ENCODE results near the gene PWWP3B. TPM values are rescaled to one million over a fixed set of nuclear protein-coding genes. Genes with fewer than 3 reads are reported as not detected.

Gene PWWP3B
- total and polyA plus RNA-seq, 9 of the 15 experiments (the other 6 are each of a cell fraction or from before 2014, with no cell fraction given): not detected

DNA sequence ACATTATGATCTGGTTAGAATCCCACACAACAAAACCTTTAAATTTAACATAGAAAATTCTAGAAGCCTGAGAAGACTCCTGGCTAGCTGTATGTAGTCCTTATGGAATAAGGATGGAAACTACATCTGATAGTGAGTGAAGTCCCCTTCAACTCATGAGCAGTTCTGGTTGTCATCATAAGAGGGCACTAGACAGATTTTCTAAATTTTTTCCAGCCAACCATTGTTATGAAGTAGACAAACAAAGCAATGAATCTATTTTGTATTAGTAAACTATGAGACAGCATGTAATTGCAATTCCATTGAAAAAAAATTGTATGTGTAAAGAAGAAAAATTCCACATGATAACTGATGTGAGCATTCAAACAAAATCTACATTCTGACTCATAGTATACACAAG lies 35.2 kb downstream of the PWWP3B start:
- intact Hi-C loops (cut with micrococcal nuclease): no loop called here
- no peaks in the 10 kb centered on the region for H3K79me2 ChIP-seq (ENCODE audit: control insufficient read depth, insufficient read depth, low read length)
- no peak overlapping the region for H3K27ac ChIP-seq (ENCODE audit: extremely low read depth, low read depth, low read length)
- DNase-seq (ENCODE audit: extremely low read depth in 1 of 4, low spot score in 3 of 4) (no peak), FAIRE-seq (no peak), ATAC-seq (no peak)
- H3K4me3 ChIP-seq: no peak overlapping the region
- H3K4me2 ChIP-seq (ENCODE audit: insufficient read depth, low read length): no peak overlapping the region
- H3K27me3 ChIP-seq (ENCODE audit: control insufficient read depth in 2 of 2, insufficient read depth in 2 of 2, low read length in 2 of 2): no peaks in the 10 kb centered on the region
- H2AFZ ChIP-seq (ENCODE audit: low read depth, low read length): no peak overlapping the region
- no peaks in the 10 kb centered on the region for H3K9me1 ChIP-seq (ENCODE audit: control insufficient read depth, insufficient read depth, low read length)
- no TSS peak for BruUV-seq (replicated peaks)
- H4K20me1 ChIP-seq (replicated peaks; ENCODE audit: control insufficient read depth, insufficient read depth, low read length): no peaks in the 10 kb centered on the region
- no peaks in the 10 kb centered on the region for H3K4me1 ChIP-seq (replicated peaks in 1 of 2; ENCODE audit: control insufficient read depth in 2 of 2, insufficient read depth in 2 of 2, low read length in 2 of 2)
- H3K9ac ChIP-seq (ENCODE audit: insufficient read depth in 1 of 2, low read depth in 2 of 2, low read length in 2 of 2): no peak overlapping the region
- ChIA-PET CTCF (ENCODE audit: low intra/inter-chr PET ratio) (no interaction called here), POLR2A (no interaction called here)
- no peaks in the 10 kb centered on the region for H3K9me3 ChIP-seq (replicated peaks; ENCODE audit: control insufficient read depth, insufficient read depth, low read depth, low read length)
- no peaks in the 10 kb centered on the region for H3K36me3 ChIP-seq (ENCODE audit: control insufficient read depth, insufficient read depth, low read length)
- in situ Hi-C loops (cut with MboI): no loop called here
- no peak for TF ChIP-seq SIN3A (IDR thresholded peaks at IDR 0.05; ENCODE audit: borderline replicate concordance in 2 of 2, control insufficient read depth in 1 of 2, low read depth in 2 of 2, low read length in 2 of 2)
- no peak for TF ChIP-seq TAF9B (IDR thresholded peaks at IDR 0.05; ENCODE audit: partially characterized antibody)
- TF ChIP-seq, protein P1, sequence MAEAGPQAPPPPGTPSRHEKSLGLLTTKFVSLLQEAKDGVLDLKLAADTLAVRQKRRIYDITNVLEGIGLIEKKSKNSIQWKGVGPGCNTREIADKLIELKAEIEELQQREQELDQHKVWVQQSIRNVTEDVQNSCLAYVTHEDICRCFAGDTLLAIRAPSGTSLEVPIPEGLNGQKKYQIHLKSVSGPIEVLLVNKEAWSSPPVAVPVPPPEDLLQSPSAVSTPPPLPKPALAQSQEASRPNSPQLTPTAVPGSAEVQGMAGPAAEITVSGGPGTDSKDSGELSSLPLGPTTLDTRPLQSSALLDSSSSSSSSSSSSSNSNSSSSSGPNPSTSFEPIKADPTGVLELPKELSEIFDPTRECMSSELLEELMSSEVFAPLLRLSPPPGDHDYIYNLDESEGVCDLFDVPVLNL (CRISPR knock-in tag; IDR thresholded peaks at IDR 0.05; ENCODE audit: low read depth): no peak

DNA sequence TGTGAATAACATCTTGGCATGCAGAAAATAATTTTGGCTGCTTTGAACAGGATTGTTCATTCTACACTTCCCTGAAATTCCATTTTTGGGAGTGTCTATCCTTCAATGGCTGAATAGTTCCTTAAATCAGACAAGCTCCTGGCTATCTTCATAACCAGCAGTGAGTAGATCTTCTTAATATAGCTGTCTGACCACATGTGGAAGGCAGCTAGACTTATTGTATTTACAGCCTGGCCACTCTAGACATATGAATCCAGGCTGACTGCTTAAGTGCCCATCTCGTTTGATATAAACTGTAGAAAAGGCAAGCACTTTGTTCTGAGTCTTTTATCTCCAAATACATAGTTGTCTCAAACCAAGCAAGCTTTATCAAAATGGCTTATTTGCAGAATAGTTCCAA lies 40.0 kb downstream of the PWWP3B start:
- DNase-seq (ENCODE audit: extremely low read depth in 1 of 4, low spot score in 3 of 4) (no peak), FAIRE-seq (no peak), ATAC-seq (no peak)
- ChIA-PET CTCF (ENCODE audit: low intra/inter-chr PET ratio) (no interaction called here), POLR2A (no interaction called here)
- H3K4me1 ChIP-seq (replicated peaks in 1 of 2; ENCODE audit: control insufficient read depth in 2 of 2, insufficient read depth in 2 of 2, low read length in 2 of 2): no peaks in the 10 kb centered on the region
- H3K4me2 ChIP-seq (ENCODE audit: insufficient read depth, low read length): no peak overlapping the region
- H3K36me3 ChIP-seq (ENCODE audit: control insufficient read depth, insufficient read depth, low read length): no peaks in the 10 kb centered on the region
- BruUV-seq (replicated peaks): no TSS peak
- no peaks in the 10 kb centered on the region for H3K9me1 ChIP-seq (ENCODE audit: control insufficient read depth, insufficient read depth, low read length)
- H3K9me3 ChIP-seq (replicated peaks; ENCODE audit: control insufficient read depth, insufficient read depth, low read depth, low read length): no peaks in the 10 kb centered on the region
- no peaks in the 10 kb centered on the region for H3K27me3 ChIP-seq (ENCODE audit: control insufficient read depth in 2 of 2, insufficient read depth in 2 of 2, low read length in 2 of 2)
- H3K27ac ChIP-seq (ENCODE audit: extremely low read depth, low read depth, low read length): no peak overlapping the region
- in situ Hi-C loops (cut with MboI): no loop called here
- intact Hi-C loops (cut with micrococcal nuclease): no loop called here
- 0% methylated on average over 1 of the region's 1 CpG for WGBS (ENCODE audit: insufficient coverage, low coverage, missing lambda C conversion rate)
- H3K9ac ChIP-seq (ENCODE audit: insufficient read depth in 1 of 2, low read depth in 2 of 2, low read length in 2 of 2): no peak overlapping the region
- no peaks in the 10 kb centered on the region for H4K20me1 ChIP-seq (replicated peaks; ENCODE audit: control insufficient read depth, insufficient read depth, low read length)
- H3K79me2 ChIP-seq (ENCODE audit: control insufficient read depth, insufficient read depth, low read length): no peaks in the 10 kb centered on the region
- TF ChIP-seq, protein P2, sequence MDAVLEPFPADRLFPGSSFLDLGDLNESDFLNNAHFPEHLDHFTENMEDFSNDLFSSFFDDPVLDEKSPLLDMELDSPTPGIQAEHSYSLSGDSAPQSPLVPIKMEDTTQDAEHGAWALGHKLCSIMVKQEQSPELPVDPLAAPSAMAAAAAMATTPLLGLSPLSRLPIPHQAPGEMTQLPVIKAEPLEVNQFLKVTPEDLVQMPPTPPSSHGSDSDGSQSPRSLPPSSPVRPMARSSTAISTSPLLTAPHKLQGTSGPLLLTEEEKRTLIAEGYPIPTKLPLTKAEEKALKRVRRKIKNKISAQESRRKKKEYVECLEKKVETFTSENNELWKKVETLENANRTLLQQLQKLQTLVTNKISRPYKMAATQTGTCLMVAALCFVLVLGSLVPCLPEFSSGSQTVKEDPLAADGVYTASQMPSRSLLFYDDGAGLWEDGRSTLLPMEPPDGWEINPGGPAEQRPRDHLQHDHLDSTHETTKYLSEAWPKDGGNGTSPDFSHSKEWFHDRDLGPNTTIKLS (IDR thresholded peaks at IDR 0.05; ENCODE audit: borderline replicate concordance, low read depth): no peak
- no peak for TF ChIP-seq ZNF57 (CRISPR knock-in tag; IDR thresholded peaks at IDR 0.05)
- H3K4me3 ChIP-seq: no peak overlapping the region
- H2AFZ ChIP-seq (ENCODE audit: low read depth, low read length): no peak overlapping the region

All from K562 (cell line).